AG04450 (cell line): ENCODE results near the gene RALBP1. TPM values are rescaled to one million over a fixed set of nuclear protein-coding genes. Genes with fewer than 3 reads are reported as not detected.

ENCODE experiments used
- CTCF ChIA-PET: fragments of 300-600, 350-600 bp; formaldehyde crosslinking; extraction: SDS; loops from one replicate; lab custom pipeline; 2022; ENCODE audit warnings: antibody characterized with exemption, inconsistent platforms; lab: Charles Lee
- POLR2A ChIA-PET: fragments of 350-600 bp; formaldehyde crosslinking; extraction: SDS; loops from one replicate; lab custom pipeline; 2021; ENCODE audit warnings: antibody characterized with exemption, inconsistent platforms; lab: Yijun Ruan, JAX
- DNase-seq: peaks from one replicate; pipeline ENCODE4 v3.0.0-alpha.2; 2011; ENCODE audit warnings: low read depth, low spot score
- H3K27ac ChIP-seq: one replicate; pipeline ENCODE4 v1.5.1; 2012; ENCODE audit warnings: low read depth, low read length, control low read depth
- H3K27me3 ChIP-seq: one replicate; pipeline ENCODE4 v1.6.0; 2012; ENCODE audit warnings: low read length; ENCODE audit not compliant: control insufficient read depth, insufficient read depth
- H3K4me3 ChIP-seq: 2 replicates; pipeline ENCODE4 v1.5.1; 2011; ENCODE audit warnings: mild to moderate bottlenecking, low read depth, low read length, control low read depth
- H3K9me3 ChIP-seq: 2 replicates; pipeline ENCODE4 v1.5.1; 2012; ENCODE audit warnings: low read length; ENCODE audit not compliant: control insufficient read depth, insufficient read depth
- CTCF ChIP-seq: IDR thresholded peaks from 2 replicates; pipeline ENCODE4 v1.5.1; 2011; ENCODE audit warnings: low read depth, low read length, control low read depth, inconsistent platforms
- polyA plus RNA-seq: library from polyadenylated mRNA; depleted of rRNA; stranded (reverse); fragments of >200 nt; gene quantifications from 2 replicates; pipeline ENCODE4 v1.2.3, GENCODE V29; 2011

The RALBP1 gene
- polyA plus RNA-seq, 1 experiment: 59.8 TPM

- Histone ChIP-seq H3K9me3 (no peaks in the 10 kb centered on the region), H3K27ac (no peak overlapping the region), H3K27me3 (no peaks in the 10 kb centered on the region), H3K4me3 (no peak overlapping the region)
- CTCF ChIA-PET: interaction anchor here (0.9 kb wide), 1 partner anchor 25 kb away, joined by 3 read pairs; no protein-coding TSS in a partner anchor
- TF ChIP-seq CTCF: no peak
- POLR2A ChIA-PET: no interaction called here
- DNase-seq: no peak
Measured at GRCh38 chr18:9550429-9550828, 75.1 kb downstream of the RALBP1 start.

- ChIA-PET POLR2A (no interaction called here), CTCF (interaction anchor here (1.7 kb wide), 1 partner anchor 23 kb away, joined by 10 read pairs; no protein-coding TSS in a partner anchor)
- Histone ChIP-seq H3K27me3 (no peaks in the 10 kb centered on the region), H3K27ac (no peak overlapping the region), H3K9me3 (no peaks in the 10 kb centered on the region), H3K4me3 (no peak overlapping the region)
- DNase-seq: no peak
- TF ChIP-seq CTCF: no peak
Measured at GRCh38 chr18:9552191-9552590, 76.9 kb downstream of the RALBP1 start.

GRCh38 chr18:9552616-9553015 is 77.3 kb downstream of the RALBP1 start:
- DNase-seq: no peak
- H3K9me3 ChIP-seq: no peaks in the 10 kb centered on the region
- ChIA-PET CTCF (interaction anchor here (1.7 kb wide), 1 partner anchor 23 kb away, joined by 10 read pairs; no protein-coding TSS in a partner anchor), POLR2A (no interaction called here)
- H3K4me3 ChIP-seq: no peak overlapping the region
- no peaks in the 10 kb centered on the region for H3K27me3 ChIP-seq
- no peak overlapping the region for H3K27ac ChIP-seq
- TF ChIP-seq CTCF: no peak

- Histone ChIP-seq H3K4me3 (no peak overlapping the region), H3K27me3 (no peaks in the 10 kb centered on the region), H3K9me3 (no peaks in the 10 kb centered on the region), H3K27ac (no peak overlapping the region)
- ChIA-PET POLR2A (no interaction called here), CTCF (interaction anchor here (2.5 kb wide), 1 partner anchor 18 kb away, joined by 13 read pairs; no protein-coding TSS in a partner anchor)
- TF ChIP-seq CTCF: no peak
- no peak for DNase-seq
Measured at GRCh38 chr18:9557250-9557943, 82.1 kb downstream of the RALBP1 start.

- Histone ChIP-seq H3K27me3 (no peaks in the 10 kb centered on the region), H3K27ac (no peak overlapping the region), H3K9me3 (no peaks in the 10 kb centered on the region), H3K4me3 (no peak overlapping the region)
- no peak for TF ChIP-seq CTCF
- ChIA-PET CTCF (interaction anchor here (2.5 kb wide), 1 partner anchor 17 kb away, joined by 13 read pairs; no protein-coding TSS in a partner anchor), POLR2A (no interaction called here)
- DNase-seq: no peak
Measured at GRCh38 chr18:9558387-9559064, 83.2 kb downstream of the RALBP1 start.
